WTC11 (cell line): ENCODE results near the gene DIP2A. TPM values are rescaled to one million over a fixed set of nuclear protein-coding genes. Genes with fewer than 3 reads are reported as not detected.
A peak's percentile ranks its signal among the peaks of the same experiment; 100 is the strongest.

Experiments used
- ATAC-seq: fragments of 200-7000 bp; cut with Tn5 transposase; 2 replicates; pipeline ENCODE4 v1.10.0; 2021; ENCODE audit warnings: mild to moderate bottlenecking, moderate library complexity
- CTCF ChIA-PET: fragments of 300-600 bp; sonication (Branson Sonifier 250); formaldehyde crosslinking; loops from one replicate; lab custom pipeline; 2021; ENCODE audit warnings: antibody characterized with exemption; lab: Charles Lee
- POLR2A ChIA-PET: fragments of 350-600 bp; sonication (Branson Sonifier 250); formaldehyde crosslinking; loops from one replicate; lab custom pipeline; 2021; ENCODE audit warnings: antibody characterized with exemption; lab: Charles Lee
- DNase-seq: peaks from one replicate; pipeline ENCODE4 v3.0.0; 2021; ENCODE audit warnings: low spot score
- H3K27ac Mint-ChIP-seq: 2 replicates; pipeline ENCODE4 v1.8.0; 2021; ENCODE audit warnings: mixed read lengths
- H3K27me3 Mint-ChIP-seq: 2 replicates; pipeline ENCODE4 v1.8.0; 2021; ENCODE audit warnings: low read depth, mild to moderate bottlenecking, moderate library complexity, mixed read lengths
- H3K36me3 Mint-ChIP-seq: 2 replicates; pipeline ENCODE4 v1.8.0; 2021; ENCODE audit warnings: mixed read lengths
- H3K4me1 Mint-ChIP-seq: 2 replicates; pipeline ENCODE4 v1.8.0; 2022; ENCODE audit warnings: mixed read lengths
- H3K4me3 Mint-ChIP-seq: 2 replicates; pipeline ENCODE4 v1.8.0; 2021; ENCODE audit warnings: mild to moderate bottlenecking, moderate library complexity, mixed read lengths
- H3K9me3 Mint-ChIP-seq: 2 replicates; pipeline ENCODE4 v1.8.0; 2021; ENCODE audit warnings: mixed read lengths
- CBFB ChIP-seq: sonication (generic); formaldehyde crosslinking; IDR thresholded peaks from 2 replicates; pipeline ENCODE4 v1.8.1; 2022; ENCODE audit warnings: mild to moderate bottlenecking, low read depth, missing genetic modification reagents
- CREB1 ChIP-seq: sonication (generic); formaldehyde crosslinking; IDR thresholded peaks from 2 replicates; pipeline ENCODE4 v1.8.0; 2023; ENCODE audit warnings: mild to moderate bottlenecking, missing genetic modification reagents
- FOXJ3 ChIP-seq: sonication (generic); formaldehyde crosslinking; IDR thresholded peaks from 2 replicates; pipeline ENCODE4 v1.9.0; 2021; ENCODE audit warnings: missing genetic modification reagents, mild to moderate bottlenecking, borderline replicate concordance
- FOXK1 ChIP-seq: sonication (generic); formaldehyde crosslinking; IDR thresholded peaks from 2 replicates; pipeline ENCODE4 v1.8.0; 2022; ENCODE audit warnings: mild to moderate bottlenecking, moderate library complexity, missing genetic modification reagents
- FOXP1 ChIP-seq: sonication (generic); formaldehyde crosslinking; IDR thresholded peaks from 2 replicates; pipeline ENCODE4 v1.8.0; 2022; ENCODE audit warnings: missing genetic modification reagents, mild to moderate bottlenecking, moderate library complexity, borderline replicate concordance
- MXD4 ChIP-seq: fragments of 250-450 bp; sonication (Bioruptor Pico); IDR thresholded peaks from 2 replicates; pipeline ENCODE4 v1.8.0; 2021; ENCODE audit warnings: mild to moderate bottlenecking, moderate library complexity, borderline replicate concordance
- NFE2L1 ChIP-seq: sonication (generic); formaldehyde crosslinking; IDR thresholded peaks from 2 replicates; pipeline ENCODE4 v1.8.1; 2023; ENCODE audit warnings: missing genetic modification reagents
- NFYB ChIP-seq: sonication (generic); formaldehyde crosslinking; conservative IDR thresholded peaks from 2 replicates; pipeline ENCODE4 v1.8.0; 2022; ENCODE audit warnings: low read depth, missing genetic modification reagents
- NR1H2 ChIP-seq: sonication (generic); formaldehyde crosslinking; IDR thresholded peaks from 2 replicates; pipeline ENCODE4 v1.9.0; 2021; ENCODE audit warnings: mild to moderate bottlenecking, moderate library complexity, missing genetic modification reagents
- SOX15 ChIP-seq: fragments of 250-450 bp; sonication (Bioruptor Pico); IDR thresholded peaks from 2 replicates; pipeline ENCODE4 v1.9.0; 2021; ENCODE audit warnings: mild to moderate bottlenecking
- TCF7 ChIP-seq: sonication (generic); formaldehyde crosslinking; IDR thresholded peaks from 2 replicates; pipeline ENCODE4 v1.8.0; 2022; ENCODE audit warnings: mild to moderate bottlenecking, low read depth, missing genetic modification reagents, moderate library complexity
- TEAD4 ChIP-seq: sonication (generic); formaldehyde crosslinking; IDR thresholded peaks from 2 replicates; pipeline ENCODE4 v1.8.0; 2022; ENCODE audit warnings: mild to moderate bottlenecking, missing genetic modification reagents
- USF1 ChIP-seq: sonication (generic); formaldehyde crosslinking; IDR thresholded peaks from 2 replicates; pipeline ENCODE4 v1.8.0; 2022; ENCODE audit warnings: mild to moderate bottlenecking, missing genetic modification reagents
- ZBTB21 ChIP-seq: sonication (generic); formaldehyde crosslinking; IDR thresholded peaks from 2 replicates; pipeline ENCODE4 v1.8.1; 2023; ENCODE audit warnings: mild to moderate bottlenecking, missing genetic modification reagents, borderline replicate concordance
- ZNF121 ChIP-seq: sonication (generic); formaldehyde crosslinking; IDR thresholded peaks from 2 replicates; pipeline ENCODE4 v1.8.0; 2023; ENCODE audit warnings: missing genetic modification reagents
- ZNF232 ChIP-seq: sonication (generic); formaldehyde crosslinking; IDR thresholded peaks from 2 replicates; pipeline ENCODE4 v1.8.0; 2022; ENCODE audit warnings: mild to moderate bottlenecking, missing genetic modification reagents
- ZNF396 ChIP-seq: fragments of 250-450 bp; sonication (Bioruptor Pico); IDR thresholded peaks from 2 replicates; pipeline ENCODE4 v1.8.0; 2021; ENCODE audit warnings: mild to moderate bottlenecking, moderate library complexity, borderline replicate concordance
- total RNA-seq: library from RNA; stranded (reverse); gene quantifications from 3 replicates; pipeline ENCODE4 v1.2.3, GENCODE V29; 2021
- TF ChIP-seq, protein P1 (sequence below): fragments of 250-450 bp; sonication (Bioruptor Pico); IDR thresholded peaks from 2 replicates; pipeline ENCODE4 v1.9.0; 2021; ENCODE audit warnings: mild to moderate bottlenecking
- TF ChIP-seq, protein P2 (sequence below): sonication (generic); formaldehyde crosslinking; IDR thresholded peaks from 2 replicates; pipeline ENCODE4 v1.8.0; 2023; ENCODE audit warnings: missing genetic modification reagents
- TF ChIP-seq, protein P3 (sequence below): sonication (generic); formaldehyde crosslinking; IDR thresholded peaks from 2 replicates; pipeline ENCODE4 v1.8.1; 2023; ENCODE audit warnings: mild to moderate bottlenecking, missing genetic modification reagents, moderate library complexity

DIP2A gene
- total RNA-seq, 1 experiment from 2014 or later = 39.4 TPM

DNA sequence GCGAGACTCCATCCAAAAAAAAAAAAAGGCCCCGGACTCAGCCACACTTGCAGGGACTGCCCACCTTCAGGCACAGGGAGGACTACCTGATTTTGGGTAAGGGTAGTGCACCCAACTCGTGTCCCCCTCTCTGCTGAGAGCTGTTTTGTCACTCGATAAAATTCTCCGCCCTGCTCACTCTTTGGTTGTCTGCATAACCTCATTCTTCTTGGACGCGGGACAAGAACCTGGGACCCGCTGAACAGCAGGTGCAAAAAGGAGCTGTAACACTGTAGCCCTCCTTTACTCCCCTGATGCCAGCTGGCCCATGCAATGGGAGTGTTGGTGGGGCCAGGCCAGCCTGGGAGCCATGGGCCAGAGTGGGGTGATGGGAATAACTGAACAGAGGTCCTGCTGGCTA is 135.6 kb downstream of the DIP2A start (continued):
- TF ChIP-seq SOX15 (CRISPR knock-in tag) (no peak), MXD4 (CRISPR knock-in tag) (no peak)
- TF ChIP-seq, protein P1, sequence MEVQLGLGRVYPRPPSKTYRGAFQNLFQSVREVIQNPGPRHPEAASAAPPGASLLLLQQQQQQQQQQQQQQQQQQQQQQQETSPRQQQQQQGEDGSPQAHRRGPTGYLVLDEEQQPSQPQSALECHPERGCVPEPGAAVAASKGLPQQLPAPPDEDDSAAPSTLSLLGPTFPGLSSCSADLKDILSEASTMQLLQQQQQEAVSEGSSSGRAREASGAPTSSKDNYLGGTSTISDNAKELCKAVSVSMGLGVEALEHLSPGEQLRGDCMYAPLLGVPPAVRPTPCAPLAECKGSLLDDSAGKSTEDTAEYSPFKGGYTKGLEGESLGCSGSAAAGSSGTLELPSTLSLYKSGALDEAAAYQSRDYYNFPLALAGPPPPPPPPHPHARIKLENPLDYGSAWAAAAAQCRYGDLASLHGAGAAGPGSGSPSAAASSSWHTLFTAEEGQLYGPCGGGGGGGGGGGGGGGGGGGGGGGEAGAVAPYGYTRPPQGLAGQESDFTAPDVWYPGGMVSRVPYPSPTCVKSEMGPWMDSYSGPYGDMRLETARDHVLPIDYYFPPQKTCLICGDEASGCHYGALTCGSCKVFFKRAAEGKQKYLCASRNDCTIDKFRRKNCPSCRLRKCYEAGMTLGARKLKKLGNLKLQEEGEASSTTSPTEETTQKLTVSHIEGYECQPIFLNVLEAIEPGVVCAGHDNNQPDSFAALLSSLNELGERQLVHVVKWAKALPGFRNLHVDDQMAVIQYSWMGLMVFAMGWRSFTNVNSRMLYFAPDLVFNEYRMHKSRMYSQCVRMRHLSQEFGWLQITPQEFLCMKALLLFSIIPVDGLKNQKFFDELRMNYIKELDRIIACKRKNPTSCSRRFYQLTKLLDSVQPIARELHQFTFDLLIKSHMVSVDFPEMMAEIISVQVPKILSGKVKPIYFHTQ (CRISPR knock-in tag) = no peak

- POLR2A ChIA-PET = no interaction called here
- DNase-seq (no peak), ATAC-seq (no peak)
- Mint-ChIP-seq H3K27ac (no peak overlapping the region), H3K4me3 (no peak overlapping the region), H3K4me1 (no peaks in the 10 kb centered on the region), H3K27me3 (peaks cover 16% of the 10 kb centered on the region), H3K36me3 (peaks cover 23% of the 10 kb centered on the region), H3K9me3 (peaks cover 44% of the 10 kb centered on the region)
- TF ChIP-seq CBFB (CRISPR knock-in tag) = no peak
- TF ChIP-seq, protein P1 (CRISPR knock-in tag) = no peak
- no peak for TF ChIP-seq TEAD4 (CRISPR knock-in tag)
- TF ChIP-seq FOXJ3 (CRISPR knock-in tag) = no peak
- no peak for TF ChIP-seq ZNF121
- no peak for TF ChIP-seq ZBTB21
- CTCF ChIA-PET = no interaction called here
Measured at GRCh38 chr21:46596201-46596600, 137.5 kb downstream of the DIP2A start.

DNA sequence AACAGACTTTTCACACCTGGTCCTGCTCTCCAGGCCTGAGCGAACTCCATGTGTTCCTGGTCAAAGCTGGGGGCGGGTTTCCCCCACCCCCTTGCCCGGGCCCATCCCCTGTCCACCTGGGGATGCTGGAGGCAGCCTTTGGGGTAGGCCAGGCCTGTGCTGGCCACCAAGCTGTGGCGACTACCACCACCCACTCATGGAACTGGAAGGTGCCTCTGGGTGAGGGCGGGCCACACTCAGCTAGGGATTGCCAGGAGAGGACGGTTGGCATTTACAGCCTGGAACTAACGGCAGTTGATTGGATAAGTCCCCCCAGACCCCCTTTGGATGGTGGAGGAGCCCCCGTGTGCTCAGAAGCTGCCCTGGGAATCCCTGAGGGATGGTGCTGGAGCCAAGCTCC is 138.3 kb downstream of the DIP2A start:
- H3K9me3 Mint-ChIP-seq = peaks cover 36% of the 10 kb centered on the region
- H3K27me3 Mint-ChIP-seq = peaks cover 9% of the 10 kb centered on the region
- ChIA-PET POLR2A (no interaction called here), CTCF (no interaction called here)
- H3K4me3 Mint-ChIP-seq = no peak overlapping the region
- ATAC-seq (no peak), DNase-seq (no peak)
- no peaks in the 10 kb centered on the region for H3K4me1 Mint-ChIP-seq
- TF ChIP-seq NR1H2 (CRISPR knock-in tag) = no peak
- TF ChIP-seq NFE2L1 = no peak
- no peak for TF ChIP-seq ZNF232 (CRISPR knock-in tag)
- TF ChIP-seq CREB1 (CRISPR knock-in tag) = no peak
- TF ChIP-seq TCF7 (CRISPR knock-in tag) = no peak
- TF ChIP-seq FOXP1 (CRISPR knock-in tag) = no peak
- no peak for TF ChIP-seq FOXK1
- TF ChIP-seq, protein P2, sequence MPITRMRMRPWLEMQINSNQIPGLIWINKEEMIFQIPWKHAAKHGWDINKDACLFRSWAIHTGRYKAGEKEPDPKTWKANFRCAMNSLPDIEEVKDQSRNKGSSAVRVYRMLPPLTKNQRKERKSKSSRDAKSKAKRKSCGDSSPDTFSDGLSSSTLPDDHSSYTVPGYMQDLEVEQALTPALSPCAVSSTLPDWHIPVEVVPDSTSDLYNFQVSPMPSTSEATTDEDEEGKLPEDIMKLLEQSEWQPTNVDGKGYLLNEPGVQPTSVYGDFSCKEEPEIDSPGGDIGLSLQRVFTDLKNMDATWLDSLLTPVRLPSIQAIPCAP (CRISPR knock-in tag) = no peak
- TF ChIP-seq ZBTB21 = no peak
- peaks cover 18% of the 10 kb centered on the region for H3K36me3 Mint-ChIP-seq
- no peak overlapping the region for H3K27ac Mint-ChIP-seq

DNA sequence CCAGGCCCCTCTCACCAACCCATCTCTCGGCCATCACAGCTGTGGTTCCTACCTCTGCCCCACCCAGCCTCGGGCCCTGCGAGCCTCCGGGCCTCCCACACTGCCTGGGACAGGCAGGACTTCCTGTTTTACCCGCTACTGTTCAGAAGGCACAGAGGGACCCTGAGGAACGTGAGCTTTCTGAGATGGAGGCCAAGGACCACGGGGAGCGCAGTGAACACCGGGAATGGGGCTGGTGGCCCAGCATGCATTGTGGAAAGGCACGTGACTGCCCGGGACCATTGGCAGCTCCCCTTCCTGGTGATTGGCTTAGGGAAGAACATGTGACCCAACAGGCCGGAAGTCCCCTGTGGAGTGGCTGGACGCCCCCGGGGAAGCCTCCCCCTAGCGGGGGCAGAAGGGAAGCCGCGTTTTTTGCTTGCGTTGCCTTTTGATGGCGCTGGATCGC is 139.2 kb downstream of the DIP2A start:
- no peak for TF ChIP-seq ZNF396 (CRISPR knock-in tag)
- TF ChIP-seq, protein P3, sequence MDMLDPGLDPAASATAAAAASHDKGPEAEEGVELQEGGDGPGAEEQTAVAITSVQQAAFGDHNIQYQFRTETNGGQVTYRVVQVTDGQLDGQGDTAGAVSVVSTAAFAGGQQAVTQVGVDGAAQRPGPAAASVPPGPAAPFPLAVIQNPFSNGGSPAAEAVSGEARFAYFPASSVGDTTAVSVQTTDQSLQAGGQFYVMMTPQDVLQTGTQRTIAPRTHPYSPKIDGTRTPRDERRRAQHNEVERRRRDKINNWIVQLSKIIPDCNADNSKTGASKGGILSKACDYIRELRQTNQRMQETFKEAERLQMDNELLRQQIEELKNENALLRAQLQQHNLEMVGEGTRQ = peak; percentile 69
- peak; percentile 43 for TF ChIP-seq USF1 (CRISPR knock-in tag)
- peak; percentile 66 for TF ChIP-seq NFYB (CRISPR knock-in tag)
- TF ChIP-seq, all 79 proteins: peak for 3
- ATAC-seq = no peak
- POLR2A ChIA-PET = no interaction called here
- no peak for DNase-seq
- H3K9me3 Mint-ChIP-seq = peaks cover 27% of the 10 kb centered on the region
- H3K4me3 Mint-ChIP-seq = no peak overlapping the region
- H3K36me3 Mint-ChIP-seq = peaks cover 16% of the 10 kb centered on the region
- H3K4me1 Mint-ChIP-seq = peaks cover 5% of the 10 kb centered on the region
- H3K27me3 Mint-ChIP-seq = 0 out of 2 replicates have a peak, but pooled peaks cover 4% of the 10 kb centered on the region
- CTCF ChIA-PET = no interaction called here
- no peak overlapping the region for H3K27ac Mint-ChIP-seq
